Activated T-cell treated with anti-CD3 and anti-CD28 coated beads, Interleukin-2, amount 50 U/mL, for 48 hours (primary cell): ENCODE measurements around the gene IL31.

Experiments
- DNase-seq, 2 experiments: peaks; one replicate each; pipeline ENCODE4 v3.0.0-alpha.2; 2020

IL31 gene

DNA sequence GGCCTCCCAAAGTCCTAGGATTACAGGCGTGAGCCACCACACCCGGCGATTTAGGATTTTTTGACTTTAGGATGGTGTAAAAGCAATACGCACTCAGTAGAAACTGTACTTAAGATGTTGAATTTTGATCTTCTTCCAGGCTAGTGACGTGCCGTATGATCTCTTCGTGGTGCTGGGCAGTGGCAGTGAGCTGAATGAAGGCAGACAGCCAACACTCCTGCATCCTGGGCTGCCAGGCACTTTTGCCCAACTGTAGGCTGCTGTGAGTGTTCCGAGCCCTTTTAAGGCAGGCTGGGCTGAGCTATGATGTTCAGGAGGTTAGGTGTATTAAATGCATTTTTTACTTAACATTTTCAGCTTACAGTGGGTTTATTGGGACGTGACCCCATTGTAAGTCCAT lies 21.3 kb downstream of the IL31 start:
- DNase-seq: no peak

DNA sequence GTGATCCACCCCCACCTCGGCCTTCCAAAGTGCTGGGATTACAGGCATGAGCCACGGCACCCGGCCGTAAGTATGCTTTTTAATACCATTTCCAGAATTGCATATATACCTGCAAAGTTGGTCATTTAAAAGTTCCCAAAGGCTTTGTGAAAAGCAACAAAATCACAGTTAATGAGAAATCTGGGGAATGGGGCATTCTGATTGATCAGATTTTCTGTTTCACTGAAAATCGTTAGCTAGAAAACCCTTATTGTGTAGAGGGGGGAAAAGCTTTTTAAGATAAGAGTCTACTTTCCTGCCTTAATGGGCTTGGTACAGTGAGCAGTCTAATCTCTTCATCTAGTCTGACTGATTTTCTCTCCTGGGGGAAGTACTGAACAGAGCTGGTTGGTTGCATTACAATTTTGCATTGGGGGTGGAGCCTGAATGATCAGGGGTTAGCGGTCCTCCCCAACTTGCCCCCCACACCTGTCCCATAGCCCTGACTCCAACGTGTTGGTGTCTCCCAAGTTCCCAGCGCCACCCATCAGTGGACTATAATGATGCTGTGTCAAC lies 23.8 kb downstream of the IL31 start:
- DNase-seq: no peak

DNA sequence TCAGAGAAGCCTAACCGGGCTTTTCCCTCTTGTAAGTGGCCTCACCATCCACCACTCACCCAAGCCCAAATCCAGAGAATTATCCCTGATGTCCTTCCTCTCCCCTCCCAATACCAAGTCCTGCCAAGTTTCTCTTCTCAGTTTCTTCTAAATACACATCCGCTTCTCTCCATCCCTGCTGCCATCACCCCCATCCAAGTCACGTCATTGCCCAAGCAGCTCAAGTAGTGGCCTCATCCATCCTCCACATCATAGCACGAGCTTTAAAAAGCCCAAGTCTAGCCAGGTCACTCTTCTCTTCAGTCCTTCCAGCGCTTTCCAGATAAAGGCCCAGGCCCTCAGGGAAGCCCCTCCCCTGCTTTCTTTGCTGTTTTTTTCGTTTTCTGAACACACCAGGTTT lies 25.4 kb downstream of the IL31 start:
- DNase-seq: no peak

DNA sequence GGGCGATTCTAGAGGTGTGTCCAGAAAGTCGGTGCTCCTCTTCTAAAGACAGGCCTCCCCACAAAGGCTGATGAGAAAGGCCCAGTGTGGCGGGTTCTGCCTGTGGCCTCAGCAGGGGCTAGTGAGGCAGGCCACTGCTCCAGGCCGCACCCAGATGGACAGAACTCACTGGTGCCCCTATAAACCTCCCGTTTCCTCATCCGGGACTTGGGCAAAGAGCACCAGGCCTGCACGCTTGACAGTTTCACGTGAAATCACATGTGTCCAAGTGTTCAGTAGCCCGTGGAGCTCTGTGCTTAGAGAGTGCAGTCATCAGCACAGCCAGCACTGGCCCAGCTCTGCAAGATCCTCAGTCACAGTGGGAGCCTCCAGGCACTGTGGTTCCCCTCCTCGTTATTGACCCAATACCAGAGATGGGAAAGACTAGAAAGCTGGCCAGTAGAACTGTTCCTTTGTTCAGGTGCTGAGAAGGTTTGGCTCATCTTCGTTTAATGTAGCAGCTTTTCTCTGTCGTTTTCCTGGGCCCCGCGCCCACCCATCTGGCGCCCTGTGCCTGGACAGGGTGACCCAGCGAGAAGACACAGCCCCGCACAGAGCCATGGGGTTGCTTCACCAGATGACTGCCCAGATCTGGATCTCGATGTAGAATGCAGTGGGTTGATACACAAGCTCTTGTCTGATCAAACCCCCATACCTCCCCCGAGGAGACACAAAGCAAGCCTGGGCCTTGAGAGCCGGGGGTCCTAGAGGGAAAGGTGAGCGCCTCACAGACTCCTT lies 26.3 kb downstream of the IL31 start:
- DNase-seq: no peak

DNA sequence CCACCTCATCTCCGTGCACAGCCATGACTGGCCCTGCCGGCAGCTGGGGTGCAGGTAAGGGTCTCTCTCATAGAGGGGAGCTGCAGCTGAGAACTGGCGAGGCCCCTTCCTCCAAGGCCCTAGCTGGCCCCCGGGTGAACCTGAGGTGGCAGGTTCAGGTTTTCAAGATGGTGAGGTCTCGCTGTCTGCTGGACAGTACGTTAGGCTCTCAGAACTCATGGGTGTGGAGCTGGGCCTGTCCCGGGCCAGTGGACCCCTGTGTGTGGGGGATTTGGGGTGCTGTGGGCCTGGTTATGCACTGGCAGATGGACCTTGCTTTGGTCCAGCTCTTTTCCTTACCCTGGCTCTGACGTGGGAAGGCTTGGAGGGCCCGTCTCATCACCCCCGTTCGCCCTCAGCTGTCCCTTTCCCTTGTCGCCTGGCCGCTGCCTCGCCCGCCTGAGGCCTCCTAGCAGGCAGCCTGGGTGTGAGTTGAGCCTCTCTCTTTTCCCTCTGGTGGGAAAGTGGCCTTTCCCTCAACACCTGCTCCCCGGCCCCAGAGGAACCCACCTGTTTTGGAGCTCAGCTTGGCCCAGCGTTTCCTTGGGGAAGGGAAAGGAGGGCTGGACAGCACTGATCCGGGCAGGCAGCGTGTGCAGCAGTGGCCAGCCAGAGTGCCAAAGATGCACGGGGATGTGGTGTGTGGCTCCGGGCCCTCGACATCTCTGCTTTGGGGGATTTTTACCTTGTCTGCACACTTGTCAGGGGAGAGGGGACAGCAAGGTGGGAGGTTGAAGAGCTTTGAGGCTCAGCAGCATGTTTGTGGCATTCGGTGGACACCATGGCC lies 28.3 kb downstream of the IL31 start:
- no peak for DNase-seq

DNA sequence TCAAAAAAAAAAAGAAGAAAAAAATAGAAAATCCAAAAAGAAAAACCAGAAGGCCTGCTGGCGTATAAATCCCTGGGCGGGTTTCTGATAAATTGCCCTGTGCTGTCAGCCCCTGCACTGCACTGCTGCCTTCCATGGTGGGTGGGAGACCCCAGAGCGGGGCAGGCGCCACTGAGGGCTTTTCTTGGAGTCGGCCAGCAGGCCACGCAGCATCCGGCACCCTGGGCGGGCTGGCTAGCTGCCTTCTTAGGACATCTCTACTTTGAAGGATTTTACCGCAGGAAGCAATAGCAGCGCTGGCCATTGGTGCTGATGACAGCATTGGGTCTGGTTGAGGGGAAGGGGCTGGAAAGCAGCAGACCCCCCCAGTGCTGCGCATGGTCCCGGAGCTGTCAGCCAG lies 29.1 kb downstream of the IL31 start:
- DNase-seq: no peak

DNA sequence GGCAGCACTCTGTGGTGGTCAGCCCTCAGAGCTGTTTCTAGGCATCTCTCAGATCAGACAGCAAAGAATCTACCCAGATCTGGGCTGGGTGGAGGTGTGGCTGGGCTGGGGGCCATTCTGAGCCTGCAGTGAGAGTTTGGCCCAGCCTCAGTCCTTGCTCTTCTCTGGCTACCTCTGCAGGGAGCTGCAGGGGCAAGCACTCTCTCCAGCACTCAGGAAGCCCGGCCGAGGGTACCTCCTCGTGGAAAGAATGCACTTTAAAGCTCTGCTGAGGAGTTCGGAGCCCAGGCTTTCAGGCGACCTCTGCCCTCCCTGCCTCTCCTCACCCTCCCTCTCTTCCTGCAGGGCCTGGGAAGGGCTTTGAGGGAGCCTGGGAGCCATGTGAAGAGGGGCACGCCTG lies 31.2 kb downstream of the IL31 start:
- DNase-seq: no peak

DNA sequence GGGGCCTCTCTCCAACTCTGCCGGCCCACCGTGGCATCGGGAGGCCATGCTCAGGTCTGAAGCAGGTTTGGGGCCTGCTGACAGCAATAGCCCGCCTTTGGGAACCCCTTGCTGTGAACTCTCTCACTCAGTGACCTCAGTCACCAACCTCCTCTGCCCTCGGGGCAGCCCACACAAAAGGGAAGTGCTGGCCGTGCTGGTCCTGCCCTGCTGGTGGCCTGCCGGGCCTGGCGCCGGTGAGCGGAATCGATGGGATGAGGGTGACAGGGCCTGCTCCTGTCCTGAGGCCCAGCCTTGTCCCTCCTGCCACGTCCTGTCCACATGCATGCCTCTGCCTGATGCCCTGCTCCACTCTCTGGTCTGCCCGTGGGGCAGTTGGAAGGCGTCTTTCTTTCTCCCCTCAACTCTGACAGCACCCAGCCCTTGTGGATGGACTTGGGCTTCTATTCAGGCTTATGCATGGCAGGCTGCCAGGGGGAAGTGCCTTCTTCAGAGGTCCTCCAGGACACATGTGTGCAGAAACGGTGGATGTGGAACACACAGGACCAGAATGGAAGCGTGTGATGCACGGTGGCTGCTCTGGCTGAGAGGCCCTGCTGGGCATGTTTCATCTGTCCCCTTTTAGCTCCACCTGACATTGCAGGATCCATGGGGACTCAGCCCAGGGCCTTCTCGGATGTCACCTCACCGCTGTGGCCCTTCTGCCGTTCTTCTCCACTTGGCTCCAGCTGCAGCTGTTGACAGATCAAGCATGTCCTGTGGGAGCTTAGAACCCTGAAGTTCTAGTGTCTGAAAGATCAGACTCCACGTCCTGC lies 31.9 kb downstream of the IL31 start:
- DNase-seq: no peak

DNA sequence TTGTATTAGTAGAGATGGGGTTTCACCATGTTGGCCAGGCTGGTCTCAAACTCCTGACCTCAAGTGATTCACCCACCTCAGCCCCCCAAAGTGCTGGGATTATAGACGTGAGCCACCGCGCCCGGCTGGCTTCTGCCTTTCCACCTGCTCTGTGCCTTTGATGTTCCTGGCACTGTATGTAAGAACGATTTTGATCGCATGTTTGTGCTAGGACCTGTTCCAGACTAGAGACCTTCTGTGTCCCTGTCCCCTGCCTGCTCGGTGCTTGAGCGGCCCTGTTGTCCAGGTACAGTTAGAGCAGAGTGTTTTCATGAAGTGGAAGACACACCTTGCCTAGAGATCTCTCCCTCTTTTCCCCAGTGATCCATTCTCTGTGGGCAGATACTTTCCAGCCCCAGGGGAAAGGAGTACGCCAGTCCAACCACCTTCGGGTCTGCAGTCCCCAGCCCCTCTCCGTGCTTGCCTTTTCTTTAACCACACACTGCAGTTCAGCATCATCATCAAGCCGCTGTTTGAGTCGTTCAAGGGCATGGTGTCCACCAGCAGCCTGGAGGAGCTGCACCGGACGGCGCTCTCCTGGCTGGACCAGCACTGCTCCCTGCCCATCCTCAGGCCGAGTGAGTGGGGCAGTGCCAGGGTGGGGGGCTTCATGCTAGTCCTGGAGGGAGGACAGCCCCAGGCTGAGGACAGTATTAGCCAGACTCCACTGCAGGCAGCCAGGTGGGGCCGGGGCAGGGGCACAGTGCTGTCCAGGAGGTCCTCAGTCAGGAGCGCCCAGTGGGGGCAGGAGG lies 33.4 kb downstream of the IL31 start:
- DNase-seq: no peak

DNA sequence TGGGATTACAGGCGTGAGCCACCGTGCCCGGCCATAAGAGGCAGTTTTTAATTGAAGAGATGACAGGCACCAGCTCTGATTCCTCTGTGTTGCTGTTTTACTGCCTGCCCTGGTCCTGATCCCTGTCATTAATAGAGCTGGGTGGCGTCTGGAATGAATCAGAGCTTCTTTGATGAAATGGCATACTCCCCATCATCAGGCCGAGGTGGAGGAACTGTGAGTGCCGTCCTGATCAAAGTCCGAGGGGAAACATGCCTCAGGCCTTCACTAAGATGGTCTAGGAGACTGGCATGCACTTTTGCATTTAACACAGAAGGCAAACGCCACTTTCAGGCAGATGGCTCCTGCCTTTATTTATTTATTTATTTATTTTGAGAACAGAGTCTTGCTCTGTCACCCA lies 34.1 kb downstream of the IL31 start:
- no peak for DNase-seq

DNA sequence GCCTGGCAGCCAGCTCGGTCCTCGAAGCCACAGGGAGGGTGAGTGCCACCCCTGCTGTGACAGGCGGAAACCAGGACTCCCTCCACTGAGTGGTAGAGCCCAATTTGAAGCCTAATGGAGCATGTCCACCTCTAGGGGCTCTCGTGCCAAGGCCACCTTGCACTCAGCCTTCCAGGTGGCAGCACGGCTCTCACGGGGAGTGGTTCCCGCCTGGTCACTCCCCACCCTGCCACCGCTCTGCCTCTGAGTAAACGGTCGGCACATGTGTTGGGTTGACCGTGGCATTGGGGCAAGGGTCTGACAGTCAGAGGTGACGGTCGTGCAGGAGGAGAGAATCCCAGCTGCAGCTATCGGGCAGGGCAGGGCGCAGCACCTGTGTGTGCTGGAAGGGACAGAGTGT lies 34.8 kb downstream of the IL31 start:
- no peak for DNase-seq

DNA sequence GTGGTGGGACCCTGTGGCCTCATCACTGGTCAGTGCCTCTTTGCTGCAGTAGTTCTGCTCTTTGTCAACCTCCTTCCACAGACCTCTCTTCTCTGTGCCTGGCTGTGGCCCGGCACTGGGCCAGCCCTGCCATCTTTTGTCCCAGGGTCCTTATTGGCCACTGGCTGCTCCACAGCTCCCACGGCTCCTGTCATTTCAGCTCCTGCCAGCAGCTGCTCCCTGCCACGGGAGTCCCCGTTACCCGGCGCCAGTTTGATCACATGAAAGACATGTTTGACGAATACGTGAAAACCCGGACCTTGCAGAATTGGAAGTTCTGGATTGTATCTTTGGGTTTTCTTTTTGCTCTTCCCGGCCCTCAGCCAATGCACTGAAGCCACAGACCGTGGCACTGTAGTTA lies 35.4 kb downstream of the IL31 start:
- DNase-seq: no peak

DNA sequence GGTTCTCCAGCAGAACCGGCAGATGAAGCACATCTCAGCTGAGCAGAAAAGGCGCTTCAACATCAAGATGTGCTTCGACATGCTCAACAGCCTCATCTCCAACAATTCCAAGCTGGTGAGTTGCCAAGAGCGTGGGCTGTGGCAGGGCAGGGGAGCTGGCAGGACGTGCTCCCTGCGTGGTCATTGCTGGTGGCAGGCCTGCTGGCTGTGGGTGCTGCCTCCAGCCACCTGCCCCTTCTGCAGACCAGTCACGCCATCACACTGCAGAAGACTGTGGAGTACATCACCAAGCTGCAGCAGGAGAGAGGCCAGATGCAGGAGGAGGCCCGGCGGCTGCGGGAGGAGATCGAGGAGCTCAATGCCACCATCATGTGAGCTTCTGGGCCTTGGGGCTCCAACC lies 35.8 kb downstream of the IL31 start:
- DNase-seq: no peak

DNA sequence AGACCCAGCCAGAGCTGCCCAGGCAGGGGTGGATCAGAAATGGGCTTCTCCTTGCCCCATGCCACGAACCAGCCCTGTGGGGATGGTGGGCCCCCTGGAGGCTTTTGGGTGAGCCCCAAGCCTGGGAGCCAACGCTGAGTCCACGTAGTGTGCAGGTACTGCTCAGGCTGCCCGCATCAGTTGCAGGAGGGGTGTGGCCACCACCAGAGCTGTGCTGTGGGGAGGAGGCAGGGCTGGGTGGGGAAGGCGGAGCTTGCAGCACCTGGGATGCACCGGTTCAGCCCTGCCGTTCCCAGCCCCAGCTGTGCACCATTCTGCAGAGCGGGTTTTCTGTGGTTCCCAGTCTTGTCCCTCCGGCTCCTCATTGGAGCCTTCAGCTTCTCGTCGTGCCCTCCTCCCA lies 36.3 kb downstream of the IL31 start:
- DNase-seq: no peak

DNA sequence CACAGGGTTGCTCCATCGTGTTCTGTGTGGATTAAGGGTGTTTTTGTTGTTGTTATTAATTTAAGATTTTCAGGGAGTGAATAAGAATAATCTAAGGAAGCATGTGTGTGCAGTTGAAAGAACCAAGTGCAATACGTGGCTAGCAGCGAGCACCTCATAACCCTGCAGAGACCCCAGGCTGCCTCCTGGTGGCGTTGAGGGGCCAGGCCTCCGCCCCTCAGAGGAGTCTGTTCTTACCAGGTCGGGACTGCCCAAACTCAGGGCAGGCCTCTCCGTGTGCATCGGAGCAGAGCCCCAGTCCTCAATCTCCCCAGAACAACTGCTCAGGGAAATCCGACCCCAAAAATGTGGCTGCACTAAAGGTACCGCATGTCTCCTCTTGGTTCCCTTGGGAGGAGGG lies 36.8 kb downstream of the IL31 start:
- no peak for DNase-seq

DNA sequence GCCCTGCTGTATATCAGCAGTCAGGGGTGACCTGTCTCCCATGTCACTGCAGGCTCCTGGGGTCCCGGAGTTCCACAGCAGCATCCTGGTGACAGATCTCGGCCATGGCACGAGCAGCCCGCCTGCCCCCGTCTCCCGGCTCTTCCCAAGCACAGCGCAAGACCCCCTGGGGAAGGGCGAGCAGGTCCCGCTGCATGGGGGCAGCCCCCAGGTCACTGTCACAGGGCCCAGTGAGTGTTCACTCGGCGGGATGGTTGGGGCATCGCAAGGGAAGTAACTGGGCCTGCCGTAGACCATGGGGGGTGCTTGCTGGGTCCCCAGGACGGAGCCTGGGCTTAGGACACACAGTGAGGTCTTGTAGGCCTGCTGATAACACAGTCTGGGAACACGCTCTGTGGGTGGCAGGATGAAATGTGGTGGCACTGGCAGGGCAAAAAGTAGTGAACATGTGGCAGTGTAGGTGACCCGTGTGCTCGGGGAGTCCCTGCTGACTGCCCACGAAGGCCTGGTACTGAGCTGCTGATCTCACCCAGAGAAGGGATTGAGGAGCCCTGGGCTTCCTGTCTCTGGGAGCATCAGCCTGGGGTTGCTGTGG lies 38.5 kb downstream of the IL31 start:
- DNase-seq: no peak

DNA sequence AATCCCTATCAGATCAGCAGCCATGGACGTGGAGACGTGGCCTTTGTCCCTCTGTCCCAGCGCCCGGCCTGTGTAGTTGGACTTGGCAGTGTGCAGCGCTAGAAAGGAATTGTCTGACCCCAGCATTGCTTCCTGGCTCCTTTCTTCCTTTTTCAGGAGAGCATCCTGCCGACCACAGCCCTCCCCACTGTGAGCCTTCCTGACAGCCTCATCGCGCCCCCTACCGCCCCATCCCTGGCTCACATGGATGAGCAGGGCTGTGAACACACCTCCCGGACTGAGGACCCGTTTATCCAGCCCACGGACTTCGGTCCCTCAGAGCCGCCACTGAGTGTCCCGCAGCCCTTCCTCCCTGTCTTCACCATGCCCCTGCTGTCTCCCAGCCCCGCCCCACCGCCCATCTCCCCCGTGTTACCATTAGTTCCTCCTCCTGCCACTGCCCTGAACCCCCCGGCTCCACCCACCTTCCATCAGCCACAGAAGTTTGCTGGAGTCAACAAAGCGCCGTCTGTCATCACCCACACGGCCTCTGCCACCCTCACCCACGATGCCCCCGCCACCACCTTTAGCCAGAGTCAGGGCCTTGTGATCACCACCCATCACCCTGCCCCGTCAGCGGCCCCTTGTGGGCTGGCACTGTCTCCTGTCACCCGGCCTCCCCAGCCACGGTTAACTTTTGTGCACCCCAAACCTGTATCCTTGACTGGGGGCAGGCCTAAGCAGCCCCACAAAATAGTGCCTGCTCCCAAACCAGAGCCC lies 40.6 kb downstream of the IL31 start:
- DNase-seq: no peak

DNA sequence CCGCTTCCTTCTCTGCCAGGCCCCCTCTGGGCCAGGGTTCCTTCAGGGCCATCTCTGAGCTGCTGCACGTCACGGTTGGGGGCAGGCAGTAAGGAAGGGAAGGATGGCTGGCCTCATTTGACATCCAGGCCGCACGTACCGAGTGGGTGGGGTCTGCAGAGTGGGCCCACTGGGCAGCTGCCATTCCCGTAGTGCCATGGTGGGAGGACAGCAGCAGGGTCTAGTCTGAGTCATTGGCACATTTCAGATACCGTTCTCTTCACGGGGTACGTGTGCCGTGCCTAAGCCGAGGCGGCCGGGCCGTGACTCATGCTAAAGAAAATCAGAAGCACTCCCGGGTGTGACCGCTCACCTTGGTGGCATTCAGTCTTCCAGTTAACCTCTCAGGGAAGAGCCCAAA lies 43.9 kb downstream of the IL31 start:
- DNase-seq: no peak

DNA sequence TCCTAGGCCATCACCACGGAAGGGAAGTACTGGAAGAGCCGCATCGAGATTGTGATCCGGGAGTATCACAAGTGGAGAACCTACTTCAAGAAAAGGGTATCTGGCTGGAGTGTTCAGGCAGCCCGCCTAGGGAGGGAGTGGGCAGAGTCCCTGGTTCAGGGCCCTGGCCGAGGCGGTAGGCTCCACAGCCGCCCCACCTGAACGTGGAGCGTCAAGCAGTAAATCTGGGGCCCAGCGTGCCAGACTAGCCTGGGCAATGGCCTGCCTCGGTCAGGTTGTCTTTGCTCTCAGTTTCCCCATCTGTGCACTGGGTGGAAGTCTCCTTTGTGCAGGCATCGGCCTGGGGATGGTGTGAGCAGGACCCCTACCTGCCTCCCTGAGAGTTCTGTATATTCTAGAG lies 44.9 kb downstream of the IL31 start:
- DNase-seq: no peak

DNA sequence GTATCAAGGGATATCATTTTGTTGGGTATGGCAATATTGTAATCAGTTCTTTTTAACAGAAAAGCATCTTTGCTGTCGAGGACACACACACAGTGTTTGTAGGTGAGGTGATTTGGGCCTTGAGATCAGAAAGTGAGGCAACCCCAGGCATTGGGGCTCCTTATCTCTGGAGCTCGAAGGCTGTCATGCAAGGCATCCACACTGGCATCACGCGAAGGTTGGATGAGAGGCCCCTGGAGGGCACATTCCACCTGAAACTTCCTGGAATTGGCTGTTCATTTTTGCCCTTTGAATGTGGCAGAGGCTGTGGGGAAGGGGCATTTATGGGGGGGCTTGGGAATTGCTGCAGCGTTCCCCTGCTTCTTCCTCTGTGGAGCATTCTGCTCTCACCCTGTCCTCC lies 45.5 kb downstream of the IL31 start:
- DNase-seq: no peak

DNA sequence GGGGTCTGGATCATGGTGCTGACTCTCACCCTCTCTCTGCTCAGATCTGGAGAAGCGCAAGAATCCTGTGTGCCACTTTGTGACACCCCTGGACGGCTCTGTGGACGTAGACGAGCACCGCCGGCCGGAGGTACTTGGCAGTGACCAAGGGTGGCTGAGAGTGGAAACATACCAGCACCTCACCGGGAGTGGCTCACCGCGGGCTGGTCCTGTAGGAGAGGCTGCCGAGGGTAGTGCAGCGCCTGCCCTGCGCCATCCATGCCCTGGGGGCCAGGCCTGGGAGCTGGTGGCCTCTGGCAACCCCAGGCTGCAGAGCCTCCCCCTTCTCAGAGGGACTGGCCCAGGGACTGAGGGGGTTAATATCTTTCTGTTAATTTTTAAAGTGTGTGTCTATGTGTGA lies 46.2 kb downstream of the IL31 start:
- no peak for DNase-seq
